Measurements from ENCODE around the gene RAB11FIP4.

DNA sequence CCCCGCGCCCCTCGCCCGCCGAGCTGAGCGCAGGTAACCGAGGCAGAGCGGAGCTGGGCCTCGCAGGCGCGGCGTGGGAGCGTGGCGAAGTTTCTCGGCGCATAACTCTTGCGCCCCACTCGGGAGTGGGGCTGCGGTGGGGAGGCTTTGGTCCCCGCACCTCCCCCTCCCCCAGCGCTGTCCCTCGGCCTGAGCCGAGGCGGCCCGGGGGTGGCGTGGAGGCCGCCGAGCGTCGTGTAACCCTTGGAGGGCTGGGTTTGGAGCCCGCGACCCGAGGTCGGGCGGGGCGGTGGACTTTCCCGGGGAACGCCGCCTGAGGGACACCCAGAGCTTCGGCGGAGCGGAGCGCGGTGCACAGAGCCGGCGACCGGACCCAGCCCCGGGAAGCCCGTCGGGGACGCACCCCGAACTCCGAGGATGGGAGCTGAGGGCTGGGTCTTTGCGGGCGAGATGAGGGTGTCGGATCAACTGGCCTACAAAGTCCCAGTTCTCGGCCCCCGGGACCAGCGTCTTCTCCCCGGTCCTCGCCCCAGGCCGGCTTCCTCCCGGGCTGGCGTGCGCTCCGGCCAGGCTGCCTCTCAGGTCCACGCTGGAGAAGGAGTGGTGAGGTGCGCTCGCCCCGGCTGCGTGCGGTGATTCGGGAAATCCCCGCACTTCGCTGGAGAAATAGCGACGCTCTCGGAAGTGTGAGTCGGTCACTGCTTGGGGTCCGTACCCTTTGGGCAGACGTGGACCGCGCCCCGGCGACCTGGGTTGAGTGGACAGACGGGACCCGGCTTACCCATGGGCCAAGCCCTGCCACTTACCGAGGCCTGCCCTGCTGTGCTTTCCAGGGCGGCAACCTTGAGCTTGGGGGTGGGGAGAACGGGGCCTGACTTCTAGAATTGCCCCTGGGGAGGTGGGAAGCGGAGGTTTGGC lies 168.4 kb downstream of the RAB11FIP4 start:
- TF ChIP-seq, protein P1, sequence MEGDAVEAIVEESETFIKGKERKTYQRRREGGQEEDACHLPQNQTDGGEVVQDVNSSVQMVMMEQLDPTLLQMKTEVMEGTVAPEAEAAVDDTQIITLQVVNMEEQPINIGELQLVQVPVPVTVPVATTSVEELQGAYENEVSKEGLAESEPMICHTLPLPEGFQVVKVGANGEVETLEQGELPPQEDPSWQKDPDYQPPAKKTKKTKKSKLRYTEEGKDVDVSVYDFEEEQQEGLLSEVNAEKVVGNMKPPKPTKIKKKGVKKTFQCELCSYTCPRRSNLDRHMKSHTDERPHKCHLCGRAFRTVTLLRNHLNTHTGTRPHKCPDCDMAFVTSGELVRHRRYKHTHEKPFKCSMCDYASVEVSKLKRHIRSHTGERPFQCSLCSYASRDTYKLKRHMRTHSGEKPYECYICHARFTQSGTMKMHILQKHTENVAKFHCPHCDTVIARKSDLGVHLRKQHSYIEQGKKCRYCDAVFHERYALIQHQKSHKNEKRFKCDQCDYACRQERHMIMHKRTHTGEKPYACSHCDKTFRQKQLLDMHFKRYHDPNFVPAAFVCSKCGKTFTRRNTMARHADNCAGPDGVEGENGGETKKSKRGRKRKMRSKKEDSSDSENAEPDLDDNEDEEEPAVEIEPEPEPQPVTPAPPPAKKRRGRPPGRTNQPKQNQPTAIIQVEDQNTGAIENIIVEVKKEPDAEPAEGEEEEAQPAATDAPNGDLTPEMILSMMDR (IDR thresholded peaks at IDR 0.05; ENCODE audit: insufficient read depth, low read length), result no peak
- TF ChIP-seq POLR2AphosphoS5 (IDR thresholded peaks at IDR 0.05; ENCODE audit: low read depth), result no peak
